ENCODE measurements around the gene KIAA1755. TPM values are rescaled to one million over a fixed set of nuclear protein-coding genes. Genes with fewer than 3 reads are reported as not detected.

The KIAA1755 gene
- total RNA-seq, 1 experiment from 2014 or later: 0.17 TPM

DNA sequence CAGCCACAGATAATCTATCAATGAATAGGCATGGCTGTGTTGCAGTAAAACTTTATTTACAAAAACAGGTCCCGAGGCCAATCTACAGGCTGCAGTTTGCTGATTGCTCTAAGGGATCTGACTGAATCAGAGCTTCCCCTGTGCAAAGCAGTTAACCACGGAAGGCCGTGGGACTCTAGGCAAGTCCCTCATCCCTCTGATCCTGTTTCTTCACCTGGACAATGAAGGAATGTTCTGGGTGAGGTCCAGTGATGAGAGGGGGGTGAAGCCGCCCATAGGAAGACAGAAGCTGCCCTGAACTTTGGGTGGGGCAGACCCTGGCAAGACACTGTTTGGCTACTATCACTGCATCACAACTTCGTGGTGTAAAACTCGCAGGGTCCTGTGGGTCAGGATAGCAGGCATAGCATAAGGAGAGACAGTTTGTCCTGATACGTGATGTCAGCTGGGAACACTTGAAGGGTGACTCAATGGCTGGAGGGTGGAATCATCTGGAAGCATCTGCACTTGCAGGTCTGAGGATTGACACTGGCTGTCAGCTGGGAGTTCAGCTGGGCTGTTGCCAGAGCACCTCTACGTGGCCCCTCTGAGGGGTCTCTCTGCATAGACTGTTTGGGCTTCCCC is 62.2 kb downstream of the KIAA1755 start:
- Histone ChIP-seq H4K8ac (replicated peaks; ENCODE audit: insufficient read length, low read depth, low read length) (no peak overlapping the region), H2BK120ac (ENCODE audit: low read depth, low read length, poor library complexity, severe bottlenecking) (no peak overlapping the region), H3T11ph (ENCODE audit: low read length) (no peak overlapping the region), H3K27ac (ENCODE audit: insufficient read length, low read depth, low read length) (no peak overlapping the region), H2AK5ac (ENCODE audit: insufficient read length, low read length) (no peak overlapping the region), H2BK20ac (ENCODE audit: low read depth, low read length, poor library complexity, severe bottlenecking) (no peak overlapping the region), H3K23ac (ENCODE audit: insufficient read length, low read depth, low read length) (no peak overlapping the region), H3K79me2 (ENCODE audit: insufficient read depth, low read length) (no peaks in the 10 kb centered on the region), H2BK5ac (ENCODE audit: insufficient read length, low read length) (no peak overlapping the region), H2BK15ac (ENCODE audit: low read depth, low read length) (no peak overlapping the region), H3K4ac (ENCODE audit: low read depth, low read length) (no peak overlapping the region), H3K23me2 (ENCODE audit: insufficient read length, low read depth, low read length, poor library complexity, severe bottlenecking) (no peaks in the 10 kb centered on the region), H4K20me1 (ENCODE audit: control insufficient read depth, insufficient read depth, insufficient read length) (no peaks in the 10 kb centered on the region), H3K9me3 (ENCODE audit: control insufficient read depth, low read depth, low read length) (no peaks in the 10 kb centered on the region), H2BK12ac (ENCODE audit: insufficient read length, low read depth, low read length) (no peak overlapping the region), H4K5ac (ENCODE audit: insufficient read length, low read depth, low read length) (no peak overlapping the region), H3K4me2 (ENCODE audit: insufficient read depth, insufficient read length, low read length) (no peak overlapping the region), H3K14ac (ENCODE audit: insufficient read depth, low read length) (no peak overlapping the region), H2AFZ (ENCODE audit: low read length) (no peak overlapping the region), H3K18ac (ENCODE audit: insufficient read length, low read depth, low read length) (no peak overlapping the region), H3K4me1 (ENCODE audit: insufficient read depth, low read length) (no peaks in the 10 kb centered on the region), H3K56ac (ENCODE audit: insufficient read length, low read depth, low read length) (no peak overlapping the region), H3K79me1 (ENCODE audit: insufficient read depth, low read depth, low read length, poor library complexity, severe bottlenecking) (no peaks in the 10 kb centered on the region), H3K9ac (ENCODE audit: extremely low read depth, insufficient read length, low read length) (no peak overlapping the region), H3K27me3 (ENCODE audit: insufficient read depth, low read length) (no peaks in the 10 kb centered on the region), H4K91ac (ENCODE audit: insufficient read length, low read depth, low read length) (no peak overlapping the region)
- H3K4me1 Mint-ChIP-seq: peaks cover 11 to 16% of the 10 kb centered on the region in 2 experiments
- no peak for DNase-seq
- no peak overlapping the region for H3K4me3 Mint-ChIP-seq
- peaks cover 5 to 6% of the 10 kb centered on the region in 2 experiments for H3K9me3 Mint-ChIP-seq
- TF ChIP-seq CTCF (conservative IDR thresholded peaks at IDR 0.05): no peak
- peaks cover 11% of the 10 kb centered on the region for H3K27me3 Mint-ChIP-seq (ENCODE audit: low read depth)
- H3K36me3 Mint-ChIP-seq (ENCODE audit: insufficient read depth in 1 of 3, low read depth in 3 of 3): peaks cover 0 to 5% (median 4%) of the 10 kb centered on the region in 3 experiments; a peak in 1 of 7 replicates
- no peak overlapping the region; a peak in 1 of 7 replicates for H3K27ac Mint-ChIP-seq
- no CpG with 5 or more reads among the region's 8 CpGs for WGBS (ENCODE audit: extremely low coverage, insufficient read length, low lambda C conversion rate)

All from H9 (cell line).